Fibroblast of skin of scalp (primary cell): ENCODE results near the gene PGD.
"Not testable (repeated sequence)": the region's sequence is repeated elsewhere in the genome, so short reads cannot be mapped to it uniquely, and the experiment has no call there.

Experiments used
- DNase-seq: peaks from one replicate; pipeline ENCODE4 v3.0.0-alpha.2; 2013

PGD gene

DNA sequence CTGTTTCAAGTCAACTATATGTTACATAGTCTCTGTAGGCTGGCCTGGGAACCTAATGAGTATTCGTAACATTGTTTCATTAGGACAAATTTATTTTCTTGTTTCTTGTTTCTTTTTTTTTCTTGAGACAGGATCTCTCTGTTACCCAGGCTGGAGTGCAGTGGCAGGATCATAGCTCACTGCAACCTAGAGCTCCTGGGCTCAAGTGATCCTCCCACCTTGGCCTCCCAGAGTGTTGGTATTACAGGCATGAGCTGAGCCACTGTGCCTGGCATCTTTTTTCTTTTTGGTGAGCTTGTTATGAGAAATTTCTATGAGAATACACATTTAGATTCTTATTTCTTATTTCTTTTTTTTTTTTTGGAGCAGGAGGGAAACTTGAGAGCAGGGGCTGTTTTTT, 38.2 kb downstream of the PGD start:
- no peak for DNase-seq

DNA sequence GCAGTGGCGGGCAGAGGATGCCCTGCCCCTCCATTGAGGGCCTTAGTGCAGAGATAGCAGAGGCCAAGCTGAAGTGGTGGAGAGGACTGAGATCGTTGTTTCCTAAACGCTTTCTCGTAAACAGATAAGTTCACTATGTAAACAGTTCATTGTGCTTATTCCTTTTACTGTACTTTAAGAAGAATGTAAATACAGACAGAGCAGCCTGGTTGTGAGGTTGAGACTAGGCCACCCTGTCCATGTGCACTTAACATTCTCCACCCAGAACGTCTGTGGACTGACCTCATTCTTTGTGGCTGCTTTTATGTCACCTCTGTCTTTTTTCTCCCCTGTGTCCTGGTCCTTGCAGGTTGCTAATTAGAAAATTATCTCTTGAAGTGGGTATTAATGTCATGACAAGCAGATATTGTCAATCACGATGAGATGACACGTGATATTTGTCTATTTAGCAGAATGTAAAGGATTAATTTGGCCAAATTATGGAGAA, 39.9 kb downstream of the PGD start:
- DNase-seq = no peak

DNA sequence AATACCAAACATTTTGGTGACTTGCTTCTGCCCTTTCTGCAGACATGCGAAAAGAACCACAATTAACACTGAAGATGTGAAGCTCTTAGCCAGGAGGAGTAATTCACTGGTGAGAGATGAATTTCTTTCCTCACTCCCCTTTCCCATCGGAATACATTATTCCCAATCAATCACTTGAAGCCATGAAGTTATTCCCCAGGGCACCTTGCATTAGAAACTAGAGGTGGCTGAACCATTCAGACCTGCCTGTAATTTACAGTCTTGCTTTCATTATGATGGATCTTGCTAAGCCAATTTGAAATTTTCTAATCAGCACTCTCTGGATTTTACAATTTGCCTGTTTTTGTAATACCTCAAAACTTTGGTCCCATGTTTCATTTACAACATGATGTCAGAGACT, 41.4 kb downstream of the PGD start:
- no peak for DNase-seq

DNA sequence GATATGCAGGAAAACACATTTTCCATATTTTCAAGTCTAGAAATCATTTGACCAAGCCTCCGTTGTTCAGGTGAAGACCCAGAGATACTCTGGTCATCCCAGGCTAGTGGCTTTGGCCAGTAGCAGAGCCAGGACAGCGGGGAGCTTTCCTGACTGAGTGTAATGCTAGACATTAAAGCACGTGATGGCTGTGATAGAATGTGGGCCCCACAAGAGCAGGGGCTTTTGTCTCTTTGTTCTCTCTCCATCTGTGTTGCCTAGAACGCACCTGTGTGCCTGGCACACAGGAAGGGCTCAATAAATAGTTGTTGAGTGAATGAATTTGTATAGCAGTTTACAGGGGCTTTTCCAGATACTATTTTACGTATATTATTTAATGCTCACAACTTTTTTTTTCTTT, 41.9 kb downstream of the PGD start:
- DNase-seq = no peak

DNA sequence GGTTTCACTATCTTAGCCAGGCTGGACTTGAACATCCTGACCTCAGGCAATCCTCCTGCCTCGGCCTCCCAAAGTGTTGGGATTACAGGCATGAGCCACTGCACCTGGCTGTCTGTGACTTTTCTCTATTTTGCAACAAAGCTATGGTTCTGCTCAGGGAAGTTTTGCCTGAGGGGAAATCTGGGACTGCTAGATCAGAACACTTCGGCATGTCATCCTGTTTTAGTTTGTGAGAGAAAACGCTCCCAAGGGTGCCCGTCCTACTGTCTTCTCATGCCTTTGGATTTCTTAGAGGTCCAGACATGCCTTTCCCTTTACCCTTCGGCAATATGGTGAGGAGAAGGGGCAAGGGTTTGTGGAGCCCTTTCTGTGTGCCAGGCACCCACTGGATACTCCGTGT, 45.4 kb downstream of the PGD start:
- DNase-seq = no peak

DNA sequence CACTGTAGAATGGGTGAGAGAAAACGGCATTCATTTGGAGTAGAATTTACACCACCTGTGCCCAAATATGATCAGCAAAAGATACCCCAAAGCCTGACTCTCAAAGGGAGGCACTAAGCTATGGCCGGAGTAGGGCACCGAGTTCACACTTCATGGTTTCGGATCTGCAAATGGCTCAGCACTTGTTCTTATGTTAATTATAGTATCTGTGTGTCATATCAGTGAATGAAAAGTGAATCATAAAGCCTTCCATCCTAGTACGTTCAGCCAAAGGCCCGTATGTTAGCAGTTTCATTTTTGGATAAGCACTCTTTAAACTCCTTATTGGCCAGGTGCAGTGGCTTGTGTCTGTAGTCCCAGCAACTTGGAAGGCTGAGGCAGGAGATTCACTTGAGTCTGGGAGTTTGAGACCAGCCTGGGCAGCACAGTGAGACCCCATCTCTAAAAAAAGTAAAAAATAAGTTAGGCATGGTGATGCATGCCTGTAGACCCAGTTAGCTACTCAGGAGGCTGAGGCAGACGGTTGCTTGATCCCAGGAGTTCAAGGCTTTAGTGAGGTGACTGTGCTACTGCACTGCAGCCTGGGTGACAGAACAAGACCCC, 46.0 kb downstream of the PGD start:
- DNase-seq = no peak

DNA sequence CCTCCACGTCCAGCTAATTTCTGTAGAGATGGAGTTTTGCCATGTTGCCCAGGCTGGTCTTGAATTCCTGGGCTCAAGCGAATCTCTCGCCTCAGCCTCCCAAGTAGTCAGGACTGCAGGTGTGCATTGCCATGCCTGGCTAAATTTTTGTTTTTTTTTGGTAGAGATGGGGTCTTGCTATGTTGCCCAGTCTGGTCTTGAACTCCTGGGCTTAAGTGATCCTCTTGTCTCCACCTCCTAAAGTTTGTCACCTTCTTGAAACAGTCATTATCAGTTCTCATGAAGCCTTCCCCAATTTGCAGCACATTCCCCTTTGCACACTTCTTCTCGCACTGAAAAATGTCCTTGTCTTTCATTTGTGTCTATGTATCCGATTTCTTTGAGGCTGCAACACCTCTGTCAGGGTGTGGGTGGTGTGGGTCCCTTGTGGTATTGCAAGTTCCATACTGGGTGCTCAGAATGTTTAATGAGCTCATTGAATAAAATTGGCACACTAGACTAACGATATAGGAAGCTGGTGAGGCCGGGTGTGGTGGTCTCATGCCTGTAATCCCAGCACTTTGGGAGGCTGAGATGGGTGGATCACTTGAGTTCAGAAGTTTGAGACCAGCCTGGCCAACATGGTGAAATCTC, 48.0 kb downstream of the PGD start:
- no peak for DNase-seq

DNA sequence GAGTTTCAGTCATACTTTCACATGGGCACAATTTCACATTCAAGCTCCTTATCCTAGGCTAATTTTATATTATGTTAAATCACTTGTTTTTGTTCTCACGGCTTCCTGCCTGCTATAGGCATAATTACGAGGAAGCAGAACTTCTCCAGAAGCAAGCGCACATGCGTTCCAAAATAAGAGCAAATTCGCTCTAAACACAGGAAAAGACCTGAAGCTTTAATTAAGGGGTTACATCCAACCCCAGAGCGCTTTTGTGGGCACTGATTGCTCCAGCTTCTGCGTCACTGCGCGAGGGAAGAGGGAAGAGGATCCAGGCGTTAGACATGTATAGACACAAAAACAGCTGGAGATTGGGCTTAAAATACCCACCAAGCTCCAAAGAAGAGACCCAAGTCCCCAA, 50.9 kb downstream of the PGD start, which contains the start of gene CORT:
TSS of gene CORT (plus strand) at position 281 of the 400 bp plus-strand sequence. CDS start 193 bp downstream, outside the sequence.
- no peak for DNase-seq

DNA sequence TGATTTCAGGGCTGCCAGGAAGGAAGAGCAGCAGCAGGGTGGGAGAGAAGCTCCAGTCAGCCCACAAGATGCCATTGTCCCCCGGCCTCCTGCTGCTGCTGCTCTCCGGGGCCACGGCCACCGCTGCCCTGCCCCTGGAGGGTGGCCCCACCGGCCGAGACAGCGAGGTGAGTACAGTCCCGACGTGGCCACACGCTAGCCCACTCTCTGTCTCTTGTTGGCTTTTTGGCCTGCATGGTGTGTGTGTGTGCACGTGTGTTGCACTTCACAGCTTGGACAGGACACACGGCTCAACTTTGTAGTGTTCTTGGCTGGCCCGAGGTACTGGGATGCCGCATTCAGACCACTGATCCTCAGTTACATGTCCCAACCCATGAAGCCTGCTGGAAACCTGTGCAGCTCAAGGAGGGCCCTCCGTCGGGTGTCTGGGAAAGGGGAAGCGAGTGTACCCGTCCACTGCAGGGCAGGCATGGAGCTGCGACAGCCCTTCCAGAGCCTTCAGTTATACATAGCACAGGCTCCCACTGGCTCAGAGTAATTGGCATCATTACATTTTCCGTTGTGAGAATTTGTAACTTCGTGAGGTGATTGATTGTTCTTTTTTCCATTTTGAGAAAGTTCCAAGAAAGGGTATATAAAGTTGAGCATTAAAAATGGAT, 51.4 kb downstream of the PGD start:
- DNase-seq = no peak

DNA sequence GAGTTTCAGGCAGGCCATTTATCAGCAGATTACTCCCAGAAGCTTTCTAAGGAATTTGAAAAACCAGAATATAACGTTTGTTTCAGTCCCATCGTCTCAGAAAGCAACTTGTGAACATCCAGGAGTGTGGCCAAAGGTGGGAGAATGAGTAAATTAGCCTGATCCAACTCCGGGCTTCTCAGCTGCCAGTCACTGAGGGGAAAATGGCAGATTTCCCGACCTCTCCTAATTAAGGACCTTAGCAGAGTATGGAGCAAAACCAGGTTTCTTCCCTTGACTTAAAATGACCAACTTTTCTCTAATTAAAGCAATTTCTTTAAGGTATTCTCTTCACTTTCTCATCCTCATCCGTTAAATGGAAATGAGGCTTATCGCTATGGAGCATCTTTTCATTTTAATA, 52.0 kb downstream of the PGD start:
- no peak for DNase-seq

DNA sequence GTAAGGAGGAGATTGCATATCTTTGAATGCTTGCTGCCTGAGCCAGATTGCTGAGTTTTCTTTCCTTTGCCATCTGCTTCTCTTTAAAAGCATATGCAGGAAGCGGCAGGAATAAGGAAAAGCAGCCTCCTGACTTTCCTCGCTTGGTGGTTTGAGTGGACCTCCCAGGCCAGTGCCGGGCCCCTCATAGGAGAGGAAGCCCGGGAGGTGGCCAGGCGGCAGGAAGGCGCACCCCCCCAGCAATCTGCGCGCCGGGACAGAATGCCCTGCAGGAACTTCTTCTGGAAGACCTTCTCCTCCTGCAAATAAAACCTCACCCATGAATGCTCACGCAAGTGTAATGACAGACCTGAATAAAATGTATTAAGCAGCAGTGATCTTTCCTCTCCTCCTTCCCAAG, 52.4 kb downstream of the PGD start:
- peak; percentile 62 for DNase-seq

DNA sequence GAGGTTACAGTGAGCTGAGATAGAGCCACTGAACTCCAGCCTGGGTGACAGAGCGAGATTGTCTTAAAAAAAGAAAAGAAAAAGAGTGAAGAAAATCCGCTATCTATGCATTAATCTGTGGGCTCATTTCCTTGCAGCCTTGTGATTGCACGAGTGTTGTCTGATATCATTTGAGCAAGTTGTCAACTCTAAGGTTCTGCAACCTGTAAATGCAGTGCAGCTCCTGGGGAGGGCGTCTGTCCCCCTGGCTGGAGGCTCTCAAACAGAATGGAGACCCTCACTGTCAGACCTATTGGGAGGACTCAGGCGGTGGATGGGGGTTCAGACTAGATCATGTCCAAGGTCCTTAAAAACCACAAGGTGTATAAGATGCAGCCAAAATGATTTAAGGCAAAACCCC, 57.2 kb downstream of the PGD start:
- no peak for DNase-seq

DNA sequence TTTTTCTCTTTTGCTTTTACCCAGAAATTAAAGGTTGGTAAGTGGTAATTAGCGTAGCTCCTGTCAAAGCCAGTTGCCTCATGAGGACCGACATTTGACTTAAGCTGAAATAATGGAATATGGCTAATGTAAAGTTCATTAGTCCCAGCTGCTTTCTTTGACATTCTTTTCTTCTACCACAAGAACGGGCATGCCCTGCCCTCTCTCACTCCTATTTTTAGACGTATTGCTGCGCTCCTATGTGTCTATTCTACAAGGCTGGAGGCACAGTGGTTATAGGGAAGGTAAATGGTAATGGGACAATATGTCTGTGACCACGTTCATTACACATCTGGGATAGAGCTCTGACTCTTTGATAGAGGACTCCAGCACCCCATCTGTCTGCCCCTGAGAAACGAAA, 57.8 kb downstream of the PGD start:
- DNase-seq = no peak

DNA sequence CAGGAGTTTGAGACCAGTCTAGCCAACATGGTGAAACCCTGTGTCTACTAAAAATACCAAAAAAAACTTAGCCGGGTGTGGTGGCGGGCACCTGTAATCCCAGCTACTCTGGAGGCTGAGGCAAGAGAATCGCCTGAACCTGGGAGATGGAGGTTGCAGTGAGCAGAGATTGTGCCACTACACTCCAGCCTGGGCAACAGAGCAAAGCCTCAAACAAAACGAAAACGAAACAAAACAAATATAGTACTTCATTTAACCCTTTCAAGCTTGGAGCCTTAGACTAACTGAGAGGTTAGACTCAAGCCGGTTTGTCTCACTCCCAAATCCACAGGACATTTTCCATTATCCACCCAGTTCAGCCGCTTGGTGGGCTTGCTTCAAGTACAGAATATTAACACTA, 58.6 kb downstream of the PGD start:
- not testable (repeated sequence) for DNase-seq

DNA sequence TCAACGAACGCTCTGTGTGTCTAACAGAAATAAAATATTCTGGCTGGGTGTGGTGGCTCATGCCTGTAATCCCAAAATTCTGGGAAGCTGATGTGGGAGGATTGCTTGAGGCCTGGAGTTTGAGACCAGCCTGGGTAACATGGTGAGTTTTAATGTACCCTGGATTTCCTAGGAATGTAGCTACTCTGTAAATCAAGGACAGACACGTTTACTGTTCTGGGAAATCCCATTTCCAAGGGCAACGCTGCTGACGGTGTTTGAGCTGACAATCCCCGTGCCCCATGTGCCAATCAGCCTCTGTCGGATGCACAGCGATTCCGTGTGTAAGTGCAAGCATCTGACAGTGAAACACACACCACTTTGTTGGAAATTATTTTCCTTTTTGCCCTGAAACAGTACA, 59.0 kb downstream of the PGD start:
- no peak for DNase-seq

DNA sequence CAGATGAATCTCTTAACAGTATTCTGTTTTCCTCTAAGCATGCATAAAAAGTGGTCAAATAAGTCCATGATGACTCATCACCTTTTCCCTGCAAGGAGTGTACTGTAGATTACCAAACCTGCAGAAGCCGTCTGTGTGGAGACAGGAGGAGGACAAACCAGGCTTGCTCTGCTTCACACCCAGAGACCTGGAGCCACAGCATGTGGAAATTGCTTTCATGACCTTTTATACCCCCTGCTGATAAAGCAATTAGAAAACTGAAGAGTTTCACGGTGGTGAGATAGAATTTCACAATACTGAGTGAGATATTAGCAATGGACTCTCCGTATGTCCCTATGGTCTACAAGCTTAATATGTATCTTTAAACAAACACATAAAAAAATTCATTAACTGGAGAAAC, 60.3 kb downstream of the PGD start:
- DNase-seq = peak; percentile 58

DNA sequence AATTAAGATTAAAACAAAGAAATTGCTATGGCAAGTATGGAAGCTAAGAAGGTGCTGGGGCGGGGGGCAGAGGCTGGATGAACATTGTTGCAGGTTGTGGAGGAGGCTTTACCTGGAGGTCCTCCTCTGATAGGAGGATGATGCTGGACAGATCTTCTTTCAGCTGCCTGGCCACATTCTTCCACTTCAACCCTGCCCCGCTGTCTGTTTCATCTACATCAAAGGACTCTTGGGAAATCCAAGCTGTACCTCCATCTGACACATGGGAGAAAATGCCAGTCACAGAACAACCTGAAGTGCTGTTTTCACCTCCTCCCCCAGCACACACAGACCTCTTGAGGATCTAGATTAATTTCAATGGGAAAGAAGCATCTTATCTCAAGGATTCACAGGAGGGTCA, 68.2 kb downstream of the PGD start:
- no peak for DNase-seq

DNA sequence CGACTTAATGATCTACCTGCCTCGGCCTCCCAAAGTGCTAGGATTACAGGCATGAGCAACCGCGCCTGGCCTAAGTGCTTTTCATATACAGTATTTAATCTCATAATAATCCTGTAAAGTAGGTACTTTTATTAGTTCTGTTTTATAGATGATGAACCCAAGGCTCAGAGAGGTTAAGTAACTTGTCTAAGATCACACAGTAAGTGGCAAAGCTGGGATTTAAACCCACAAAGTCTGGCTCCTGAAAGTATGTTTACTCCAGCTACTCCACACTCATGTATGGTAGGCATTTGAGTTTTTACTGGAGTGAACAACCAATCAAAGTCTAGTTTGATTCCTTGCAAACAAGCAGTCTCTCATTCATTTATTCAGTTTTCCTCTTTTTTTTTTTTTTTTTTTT, 71.2 kb downstream of the PGD start:
- DNase-seq = no peak
